Stimulated activated CD8-positive, alpha-beta memory T cell treated with anti-CD3 and anti-CD28 coated beads, Interleukin-4, amount 100 ng/mL, for 24 hours (primary cell): ENCODE results near the gene GRK4.
A peak's percentile ranks its signal among the peaks of the same experiment; 100 is the strongest.
"Not testable (repeated sequence)": the region's sequence is repeated elsewhere in the genome, so short reads cannot be mapped to it uniquely, and the experiment has no call there.

Experiments
- DNase-seq: peaks from one replicate; pipeline ENCODE4 v3.0.0-alpha.2; 2020; ENCODE audit warnings: low read depth

Gene GRK4

GRCh38 chr4:2963175-2963965, at the start of gene GRK4, which contains the start of gene NOP14:
Gene GRK4, plus strand, starts transcription at chr4:2963571. Its CDS starts 500 bp downstream, at chr4:2964071.
Gene NOP14, minus strand, starts transcription at chr4:2963406. Its CDS starts 87 bp downstream, at chr4:2963319.
- DNase-seq: peak; percentile 95

GRCh38 chr4:2914256-2915126, 48.9 kb upstream of the GRK4 start:
- DNase-seq: no peak

DNA sequence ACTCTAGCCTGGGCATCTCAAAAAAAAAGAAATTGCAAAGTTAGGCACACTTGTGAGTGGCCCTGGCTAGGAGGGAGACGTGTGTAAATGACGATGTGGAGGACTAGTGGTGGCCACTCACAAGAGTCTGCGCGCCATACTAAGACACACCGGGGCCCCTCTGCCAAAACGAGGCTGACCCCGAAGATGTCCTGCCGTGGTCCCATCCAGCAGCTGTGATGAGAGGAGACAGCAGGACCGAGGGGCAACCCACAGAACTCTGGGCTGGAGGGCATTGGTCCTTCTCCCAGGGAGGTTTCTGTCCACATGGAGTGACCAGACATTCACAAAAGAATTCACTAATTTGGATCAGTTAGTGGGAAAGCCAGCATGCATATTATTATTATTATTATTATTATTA, 47.6 kb upstream of the GRK4 start:
- DNase-seq: no peak

DNA sequence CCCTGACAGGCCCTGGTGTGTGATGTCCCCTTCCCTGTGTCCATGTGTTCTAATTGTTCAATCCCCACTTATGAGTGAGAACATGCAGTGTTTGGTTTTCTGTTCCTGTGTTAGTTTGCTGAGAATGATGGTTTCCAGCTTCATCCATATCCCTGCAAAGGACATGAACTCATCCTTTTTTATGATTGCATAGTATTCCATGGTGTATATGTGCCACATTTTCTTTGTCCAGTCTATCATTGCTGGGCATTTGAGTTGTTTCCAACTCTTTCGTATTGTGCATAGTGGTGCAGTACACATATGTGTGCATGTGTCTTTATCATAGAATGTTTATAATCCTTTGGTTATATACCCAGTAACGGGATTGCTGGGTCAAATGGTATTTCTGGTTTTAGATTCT, 46.7 kb upstream of the GRK4 start:
- DNase-seq: not testable (repeated sequence)

GRCh38 chr4:2918300-2918699, 45.1 kb upstream of the GRK4 start:
- DNase-seq: not testable (repeated sequence)

- not testable (repeated sequence) for DNase-seq
Observed at GRCh38 chr4:2918714-2919113, 44.7 kb upstream of the GRK4 start.

- DNase-seq: not testable (repeated sequence)
Observed at GRCh38 chr4:2922453-2923101, 40.8 kb upstream of the GRK4 start.

GRCh38 chr4:2923141-2923551, 40.2 kb upstream of the GRK4 start:
- DNase-seq: no peak

DNA sequence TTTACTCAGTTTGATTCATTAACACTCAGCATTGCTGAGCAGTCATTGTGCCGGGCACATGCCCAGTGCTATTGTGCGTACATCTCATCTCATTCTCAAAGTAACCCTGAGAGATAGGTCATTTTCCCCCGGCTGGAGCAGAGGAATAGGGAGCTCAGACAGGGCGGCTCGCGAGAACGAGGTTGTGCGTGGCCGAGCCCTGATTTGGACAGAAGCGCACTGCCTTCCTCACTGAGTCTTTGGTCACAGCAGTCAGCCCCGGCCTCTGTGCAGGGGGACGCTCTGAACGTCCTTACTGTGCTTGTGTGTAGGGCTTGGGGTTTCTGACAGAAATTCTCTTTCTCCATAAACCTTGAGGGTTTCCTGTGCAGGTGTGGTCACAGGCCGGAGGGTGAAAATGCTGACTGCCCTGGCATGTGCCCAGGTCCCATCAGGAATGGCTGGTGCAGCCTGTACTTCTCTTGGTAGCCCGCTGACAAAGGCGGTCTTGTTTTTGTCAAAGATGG, 39.6 kb upstream of the GRK4 start:
- no peak for DNase-seq

DNA sequence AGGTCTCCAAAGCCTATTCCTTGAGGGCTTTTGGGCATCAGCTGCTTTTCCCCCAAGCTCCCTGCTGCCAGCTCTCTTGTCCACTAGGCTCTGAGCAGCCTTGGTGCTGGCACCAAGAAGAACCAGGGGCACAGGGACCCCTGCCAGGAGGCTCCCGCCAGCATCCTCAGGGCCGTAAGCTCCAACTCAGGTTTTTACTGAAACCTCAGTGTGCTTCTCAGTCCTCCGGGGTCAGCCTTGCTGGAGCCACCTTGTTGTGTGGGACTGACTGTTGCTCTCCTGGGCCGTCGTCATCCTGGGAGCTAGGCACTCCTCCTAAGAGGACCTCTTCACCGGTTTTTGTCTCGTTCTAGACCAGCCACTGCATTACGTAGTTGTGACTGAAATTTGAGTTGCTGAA, 39.1 kb upstream of the GRK4 start:
- DNase-seq: no peak

DNA sequence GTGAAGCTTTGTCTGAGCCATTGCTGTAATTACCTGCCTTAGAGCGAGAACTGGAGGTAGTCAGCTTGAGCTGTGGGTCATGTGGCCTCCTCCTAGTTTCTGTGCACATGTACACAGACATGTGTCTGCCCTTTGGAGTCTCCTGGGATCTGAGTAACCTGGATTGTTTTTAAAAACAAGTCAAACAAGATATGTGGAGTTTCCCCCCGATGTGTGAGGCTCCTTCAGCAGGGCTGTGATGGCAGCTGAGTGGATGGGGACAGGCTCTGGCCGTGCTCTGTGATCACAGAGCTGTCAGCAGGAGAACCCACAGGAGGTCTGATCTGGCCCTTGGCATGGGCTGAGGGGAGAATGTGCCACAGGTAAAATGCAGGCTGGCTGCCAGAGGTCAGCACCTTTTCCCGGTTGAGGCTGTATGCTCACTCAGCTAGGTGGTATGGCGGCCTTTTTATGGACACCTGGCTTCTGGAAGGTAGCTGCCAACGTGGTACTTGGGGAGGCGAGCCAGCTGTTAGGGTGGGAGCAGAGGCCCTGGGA, 38.5 kb upstream of the GRK4 start:
- no peak for DNase-seq

GRCh38 chr4:2925496-2925895, 37.9 kb upstream of the GRK4 start:
- no peak for DNase-seq

- DNase-seq: no peak
Observed at GRCh38 chr4:2925931-2926860, 37.2 kb upstream of the GRK4 start.

DNA sequence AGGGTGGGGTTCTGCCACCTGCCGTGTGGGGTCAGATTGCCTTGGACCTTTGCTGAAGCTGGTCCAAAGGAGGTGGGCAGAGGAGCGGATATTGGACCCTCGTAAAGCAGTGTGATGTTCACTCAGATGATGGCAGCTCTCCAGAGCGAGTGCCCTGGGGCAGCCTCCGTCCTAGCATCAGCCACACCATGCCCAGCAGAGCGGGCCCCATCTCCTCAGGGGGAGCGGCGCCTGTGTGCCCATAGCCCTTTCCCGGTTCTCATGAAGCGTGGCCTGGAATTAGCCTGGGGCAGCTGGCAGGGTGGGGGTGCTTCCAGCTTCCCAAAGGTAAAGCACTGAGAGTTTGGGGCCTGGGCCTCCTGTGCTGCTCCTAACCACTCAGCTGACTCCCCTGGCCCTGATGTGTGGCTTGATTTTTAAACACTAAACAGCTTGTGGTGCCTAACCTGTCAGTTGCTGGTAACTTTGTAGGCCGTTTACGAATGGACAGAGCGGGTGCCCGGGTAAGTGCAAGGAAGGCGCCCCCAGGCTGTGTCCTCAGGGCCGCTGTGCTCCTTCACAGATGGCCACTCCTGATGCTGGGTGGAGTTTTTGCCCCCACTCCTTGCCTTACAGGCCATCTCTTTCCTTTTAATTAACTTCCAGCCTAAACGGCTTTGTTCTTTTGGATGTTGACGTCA, 36.2 kb upstream of the GRK4 start:
- no peak for DNase-seq

- no peak for DNase-seq
Observed at GRCh38 chr4:2927696-2928075, 35.7 kb upstream of the GRK4 start.

GRCh38 chr4:2928242-2929176, 34.9 kb upstream of the GRK4 start:
- no peak for DNase-seq

- DNase-seq: no peak
Observed at GRCh38 chr4:2929469-2929868, 33.9 kb upstream of the GRK4 start.

DNA sequence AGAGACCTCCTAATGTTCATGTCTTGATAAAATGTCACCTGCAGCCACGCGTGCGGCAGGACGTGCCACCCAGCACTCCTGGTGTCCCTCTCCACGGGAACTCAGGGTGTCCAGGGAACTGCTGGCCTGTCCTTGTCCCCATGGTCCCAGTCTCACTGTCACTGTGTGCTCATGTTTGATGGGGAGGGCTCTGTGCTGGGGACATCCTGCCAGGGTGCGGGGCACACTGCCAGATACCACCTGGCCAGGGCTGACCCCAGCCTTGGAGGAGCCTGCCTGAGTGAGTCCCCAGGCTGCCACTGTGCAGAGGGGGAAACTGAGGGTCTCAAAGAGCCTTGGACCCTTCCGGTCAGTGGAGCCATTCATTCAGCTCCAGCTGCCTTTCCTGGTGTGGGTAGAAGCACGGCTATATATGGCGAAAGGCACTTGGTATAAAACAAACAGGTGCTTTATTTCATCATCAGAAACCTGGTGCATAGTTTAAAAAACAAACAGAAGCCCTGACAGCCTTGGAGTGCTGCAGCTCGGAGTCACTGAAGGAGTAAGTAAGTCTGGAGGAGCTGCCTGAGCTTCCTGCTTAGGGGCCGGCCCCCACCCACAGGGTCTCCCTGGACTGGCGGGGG, 33.1 kb upstream of the GRK4 start:
- no peak for DNase-seq
